ENCODE measurements around the gene ADAM33.

Gene ADAM33

GRCh38 chr20:3670511-3670910 is 11.3 kb downstream of the ADAM33 start:
- Histone ChIP-seq H3K27me3 (replicated peaks; ENCODE audit: insufficient read depth, low read length) (peaks cover 39% of the 10 kb centered on the region), H3F3A (ENCODE audit: insufficient read depth, low read length) (peaks cover 4% of the 10 kb centered on the region), H3K4me3 (ENCODE audit: low read length) (no peak overlapping the region), H3K9ac (ENCODE audit: low read length) (no peak overlapping the region), H3K4me1 (ENCODE audit: low read length) (peaks cover 8% of the 10 kb centered on the region), H3K36me3 (replicated peaks; ENCODE audit: insufficient read depth, low read length) (no peaks in the 10 kb centered on the region), H3K9me3 (replicated peaks; ENCODE audit: insufficient read depth, low read length) (no peaks in the 10 kb centered on the region), H3K9me2 (replicated peaks; ENCODE audit: insufficient read depth, low read length) (no peaks in the 10 kb centered on the region), H4K20me1 (ENCODE audit: insufficient read depth, low read length) (no peaks in the 10 kb centered on the region), H3K27ac (ENCODE audit: low read length) (no peak overlapping the region), H2AFZ (ENCODE audit: low read length) (no peak overlapping the region), H3K79me2 (ENCODE audit: low read length) (no peaks in the 10 kb centered on the region), H3K4me2 (ENCODE audit: low read depth, low read length) (no peak overlapping the region)
- TF ChIP-seq EZH2phosphoT487 (IDR thresholded peaks at IDR 0.05; ENCODE audit: low read length): no peak
- TF ChIP-seq EZH2 (optimal IDR thresholded peaks at IDR 0.05; ENCODE audit: low read depth, low read length): no peak
- TF ChIP-seq CTCF (IDR thresholded peaks at IDR 0.05; ENCODE audit: low read length): no peak
- no peak for DNase-seq

DNA sequence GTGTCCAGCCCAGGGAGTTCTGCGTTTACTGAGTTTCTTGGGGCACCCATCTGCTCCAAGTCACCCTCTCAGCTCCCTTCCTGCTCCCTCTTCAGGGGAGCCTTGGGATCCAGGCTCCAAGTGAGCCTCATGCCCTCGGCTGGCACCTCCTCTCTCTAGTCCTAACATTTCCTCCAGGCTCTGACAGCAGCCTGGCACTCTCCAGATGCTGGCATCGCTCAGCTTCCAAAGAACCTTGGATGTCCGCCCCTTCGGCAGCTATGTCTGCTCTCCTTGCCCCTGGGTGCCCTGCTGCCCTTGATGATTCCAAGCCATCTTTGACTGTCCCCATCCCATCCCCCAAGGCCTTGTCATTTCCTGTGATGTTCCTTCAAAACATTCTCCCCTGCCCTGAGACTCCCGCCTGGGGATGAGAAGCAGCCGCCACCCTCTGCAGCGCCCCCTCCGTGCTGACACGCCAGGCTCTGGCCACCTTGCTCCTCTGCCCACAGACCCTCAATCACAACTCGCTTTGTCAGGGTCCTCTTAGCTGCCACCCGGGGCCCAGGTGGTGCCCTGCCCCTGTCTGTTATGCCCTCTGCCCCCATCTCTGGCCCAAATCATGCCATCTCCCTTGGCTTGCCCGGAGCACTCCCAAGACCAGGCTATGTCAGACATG is 12.0 kb downstream of the ADAM33 start:
- no peaks in the 10 kb centered on the region for H3K9me2 ChIP-seq (replicated peaks; ENCODE audit: insufficient read depth, low read length)
- H3F3A ChIP-seq (ENCODE audit: insufficient read depth, low read length): peaks cover 4% of the 10 kb centered on the region
- H3K4me2 ChIP-seq (ENCODE audit: low read depth, low read length): no peak overlapping the region
- TF ChIP-seq EZH2phosphoT487 (IDR thresholded peaks at IDR 0.05; ENCODE audit: low read length) (no peak), EZH2 (optimal IDR thresholded peaks at IDR 0.05; ENCODE audit: low read depth, low read length) (no peak), CTCF (IDR thresholded peaks at IDR 0.05; ENCODE audit: low read length) (no peak)
- no peaks in the 10 kb centered on the region for H3K9me3 ChIP-seq (replicated peaks; ENCODE audit: insufficient read depth, low read length)
- peaks cover 12% of the 10 kb centered on the region for H3K4me1 ChIP-seq (ENCODE audit: low read length)
- H2AFZ ChIP-seq (ENCODE audit: low read length): no peak overlapping the region
- no peak for DNase-seq
- H3K9ac ChIP-seq (ENCODE audit: low read length): no peak overlapping the region
- H3K27me3 ChIP-seq (replicated peaks; ENCODE audit: insufficient read depth, low read length): peaks cover 33% of the 10 kb centered on the region
- H3K4me3 ChIP-seq (ENCODE audit: low read length): no peak overlapping the region
- H3K79me2 ChIP-seq (ENCODE audit: low read length): no peaks in the 10 kb centered on the region
- no peaks in the 10 kb centered on the region for H4K20me1 ChIP-seq (ENCODE audit: insufficient read depth, low read length)
- no peak overlapping the region for H3K27ac ChIP-seq (ENCODE audit: low read length)
- H3K36me3 ChIP-seq (replicated peaks; ENCODE audit: insufficient read depth, low read length): no peaks in the 10 kb centered on the region

GRCh38 chr20:3667434-3668037 is 14.3 kb downstream of the ADAM33 start:
- Histone ChIP-seq H3K9me2 (replicated peaks; ENCODE audit: insufficient read depth, low read length) (no peaks in the 10 kb centered on the region), H3K4me1 (ENCODE audit: low read length) (peaks cover 12% of the 10 kb centered on the region), H3K27me3 (replicated peaks; ENCODE audit: insufficient read depth, low read length) (peaks cover 27% of the 10 kb centered on the region), H3K9ac (ENCODE audit: low read length) (no peak overlapping the region), H3K4me2 (ENCODE audit: low read depth, low read length) (no peak overlapping the region), H3K27ac (ENCODE audit: low read length) (no peak overlapping the region), H3F3A (ENCODE audit: insufficient read depth, low read length) (peaks cover 4% of the 10 kb centered on the region), H3K9me3 (replicated peaks; ENCODE audit: insufficient read depth, low read length) (no peaks in the 10 kb centered on the region), H2AFZ (ENCODE audit: low read length) (no peak overlapping the region), H4K20me1 (ENCODE audit: insufficient read depth, low read length) (no peaks in the 10 kb centered on the region), H3K36me3 (replicated peaks; ENCODE audit: insufficient read depth, low read length) (no peaks in the 10 kb centered on the region), H3K4me3 (ENCODE audit: low read length) (no peak overlapping the region), H3K79me2 (ENCODE audit: low read length) (no peaks in the 10 kb centered on the region)
- TF ChIP-seq EZH2 (optimal IDR thresholded peaks at IDR 0.05; ENCODE audit: low read depth, low read length) (no peak), EZH2phosphoT487 (IDR thresholded peaks at IDR 0.05; ENCODE audit: low read length) (no peak), CTCF (IDR thresholded peaks at IDR 0.05; ENCODE audit: low read length) (no peak)
- DNase-seq: no peak
